HepG2 (cell line): ENCODE results near the gene MTTP. TPM values are rescaled to one million over a fixed set of nuclear protein-coding genes. Genes with fewer than 3 reads are reported as not detected.

Experiments
- ATAC-seq: fragments of 200-7000 bp; cut with Tn5 transposase; 3 replicates; pipeline ENCODE4 v1.9.1; 2020; ENCODE audit warnings: mild to moderate bottlenecking, moderate library complexity
- BruUV-seq: library from RNA; stranded (reverse); fragments of 400-500 nt; replicated peaks from 2 replicates; lab custom pipeline; 2021; lab: Mats Ljungman, UMichigan
- CTCF ChIA-PET: fragments of 300-600 bp; formaldehyde crosslinking; extraction: SDS; loops from one replicate; lab custom pipeline; 2021; ENCODE audit warnings: low total read pairs, inconsistent platforms, low intra/inter-chr PET ratio; lab: Yijun Ruan, JAX
- POLR2A ChIA-PET: fragments of 350-600 bp; sonication (Branson Sonifier 250); formaldehyde crosslinking; loops from one replicate; lab custom pipeline; 2020; ENCODE audit warnings: antibody characterized with exemption, inconsistent platforms; lab: Yijun Ruan, JAX
- DNase-seq: peaks from one replicate; pipeline ENCODE4 v3.0.0-alpha.2; 2015; ENCODE audit warnings: low spot score
- FAIRE-seq: peaks from 3 replicates; lab custom pipeline; 2011; peaks lifted over from hg19 to GRCh38; lab: Jason Lieb, UNC
- H2AFZ ChIP-seq: one replicate; pipeline ENCODE4 v1.6.1; 2011; ENCODE audit warnings: low read length, inconsistent platforms
- H3K27ac ChIP-seq: fragments of 300-600 bp; 3 replicates; pipeline ENCODE4 v1.8.0; 2011; ENCODE audit warnings: mixed run types, mild to moderate bottlenecking, mixed read lengths, low read length, inconsistent platforms; ENCODE audit not compliant: insufficient read depth; ENCODE audit errors: extremely low read length
- H3K27me3 ChIP-seq, 2 experiments: fragments of 200-600 bp in 1 of 2; 2 replicates in 1 of 2; 3 replicates in 1 of 2; pipeline versions ENCODE4 v1.6.0 to v1.8.0; 2011; ENCODE audit warnings: low read length in 2 of 2, mild to moderate bottlenecking in 2 of 2, moderate library complexity in 2 of 2, inconsistent platforms in 1 of 2; ENCODE audit not compliant: insufficient read depth in 2 of 2, control insufficient read depth in 1 of 2
- H3K36me3 ChIP-seq, 2 experiments: fragments of 200-600 bp in 1 of 2; replicated peaks in 1 of 2; 2 replicates in 1 of 2; 3 replicates in 1 of 2; pipeline versions ENCODE4 v1.5.1 to v1.8.0; 2011; ENCODE audit warnings: low read length in 2 of 2, inconsistent platforms in 1 of 2; ENCODE audit not compliant: insufficient read depth in 2 of 2, control insufficient read depth in 1 of 2
- H3K4me1 ChIP-seq: 2 replicates; pipeline ENCODE4 v1.5.1; 2012; ENCODE audit warnings: low read length, inconsistent platforms; ENCODE audit not compliant: insufficient read depth
- H3K4me2 ChIP-seq: 2 replicates; pipeline ENCODE4 v1.6.0; 2011; ENCODE audit warnings: low read depth, low read length, inconsistent platforms
- H3K4me3 ChIP-seq, 3 experiments: fragments of 200-600 bp in 1 of 3; sonication (generic), shearing (Covaris generic) in 1 of 3; replicated peaks in 1 of 3; 2 replicates each; pipeline ENCODE4 v1.5.1; 2011 to 2016; ENCODE audit warnings: low read length in 3 of 3, inconsistent platforms in 2 of 3, low read depth in 2 of 3, mild to moderate bottlenecking in 2 of 3, control low read depth in 1 of 3, mixed read lengths in 1 of 3; ENCODE audit not compliant: insufficient read depth in 1 of 3
- H3K79me2 ChIP-seq: one replicate; pipeline ENCODE4 v1.6.1; 2011; ENCODE audit warnings: low read length, inconsistent platforms; ENCODE audit not compliant: insufficient read depth
- H3K9ac ChIP-seq: 2 replicates; pipeline ENCODE4 v1.6.0; 2011; ENCODE audit warnings: mild to moderate bottlenecking, low read depth, low read length, inconsistent platforms; ENCODE audit not compliant: insufficient read depth
- H3K9me3 ChIP-seq: 2 replicates; pipeline ENCODE4 v1.5.1; 2012; ENCODE audit warnings: mild to moderate bottlenecking, low read length
- H4K20me1 ChIP-seq: 2 replicates; pipeline ENCODE4 v1.6.0; 2011; ENCODE audit warnings: inconsistent platforms, mild to moderate bottlenecking, low read length, moderate library complexity; ENCODE audit not compliant: insufficient read depth
- CENPBD1 ChIP-seq: sonication (generic); formaldehyde crosslinking; IDR thresholded peaks from 2 replicates; pipeline ENCODE4 v1.8.0; 2022; ENCODE audit warnings: missing genetic modification reagents, low read depth, mild to moderate bottlenecking, borderline replicate concordance
- E2F2 ChIP-seq: sonication (generic); formaldehyde crosslinking; IDR thresholded peaks from 2 replicates; pipeline ENCODE4 v1.4.0; 2020; ENCODE audit warnings: missing genetic modification reagents, borderline replicate concordance
- HDAC2 ChIP-seq: sonication (generic); formaldehyde crosslinking; IDR thresholded peaks from 2 replicates; pipeline ENCODE4 v1.4.0; 2020; ENCODE audit warnings: missing genetic modification reagents
- SYNCRIP ChIP-seq: fragments of 200-400 bp; formaldehyde crosslinking; IDR thresholded peaks from 2 replicates; pipeline ENCODE4 v1.6.1; 2018; ENCODE audit warnings: mild to moderate bottlenecking, low read depth, low read length; ENCODE audit not compliant: insufficient read depth
- THRA ChIP-seq: sonication (generic); formaldehyde crosslinking; IDR thresholded peaks from 2 replicates; pipeline ENCODE4 v1.4.0; 2020; ENCODE audit warnings: missing genetic modification reagents, borderline replicate concordance
- ZFP36L1 ChIP-seq: sonication (generic); formaldehyde crosslinking; IDR thresholded peaks from 2 replicates; pipeline ENCODE4 v1.8.0; 2022; ENCODE audit warnings: mild to moderate bottlenecking, missing genetic modification reagents, moderate library complexity
- ZNF446 ChIP-seq: sonication (generic); formaldehyde crosslinking; IDR thresholded peaks from 2 replicates; pipeline ENCODE4 v1.5.0; 2020; ENCODE audit warnings: mild to moderate bottlenecking, missing genetic modification reagents
- in situ Hi-C: cut with HindIII; loops from 2 replicates; pipeline ENCODE4 v1.10.0; 2017; ENCODE audit warnings: low pct_unique_long_range_greater_than_20kb; ENCODE audit not compliant: extremely low pct_ligation_motif_present
- intact Hi-C: fragments of 100-400 bp; cut with micrococcal nuclease; formaldehyde crosslinking; loops from one replicate; pipeline ENCODE4 v1.10.0; 2022; ENCODE audit not compliant: unreplicated experiment
- polyA plus RNA-seq, 8 experiments: library from polyadenylated mRNA; depleted of rRNA in 3 of 8; stranded (reverse) in 7 of 8; unstranded in 1 of 8; fragments of >200 nt; fragmentation: Illumina TruSeq in 4 of 8; extraction: Trizol in 4 of 8; gene quantifications; 2 replicates each; pipeline versions ENCODE4 v1.2.1 to v1.2.3, GENCODE V29; 2011 to 2016; ENCODE audit warnings: low read depth in 4 of 8, missing spikeins in 1 of 8, mixed read lengths in 1 of 8; ENCODE audit not compliant: insufficient read depth in 1 of 8
- total RNA-seq, 5 experiments: library from RNA; depleted of rRNA; stranded (reverse); fragments of >200 nt; fragmentation: Illumina TruSeq; extraction: Trizol; gene quantifications; 2 replicates each; pipeline ENCODE4 v1.2.3, GENCODE V29; 2016; ENCODE audit warnings: low read depth in 1 of 5

Gene MTTP
- total and polyA plus RNA-seq, 2 of the 13 experiments (the other 11 are each of a cell fraction or from before 2014, with no cell fraction given) = 84.7 to 102 TPM

- no peaks in the 10 kb centered on the region for H3K27me3 ChIP-seq
- DNase-seq = no peak
Observed at GRCh38 chr4:99564921-99565320, 9.7 kb upstream of the MTTP start.

More at GRCh38 chr4:99564921-99565320, 9.7 kb upstream of the MTTP start:
- Histone ChIP-seq H3K36me3 (no peaks in the 10 kb centered on the region), H3K9ac (no peak overlapping the region), H2AFZ (no peak overlapping the region), H4K20me1 (no peaks in the 10 kb centered on the region), H3K4me2 (no peak overlapping the region), H3K27ac (no peak overlapping the region), H3K79me2 (no peaks in the 10 kb centered on the region), H3K9me3 (no peaks in the 10 kb centered on the region), H3K4me1 (peaks cover 7% of the 10 kb centered on the region; the same call in 1 of the 2 replicates), H3K4me3 (no peak overlapping the region)
- no peak for ATAC-seq
- no peak for FAIRE-seq
- ChIA-PET CTCF (no interaction called here), POLR2A (no interaction called here)
- in situ Hi-C loops (loop anchor here (5.0 to 10.0 kb wide), 3 partner anchors 242 to 382 kb away; partner anchors contain the start of gene DNAJB14), intact Hi-C loops (loop anchor here (1.0 to 5.0 kb wide), 2 partner anchors 9 to 157 kb away; partner anchors contain the start of gene MTTP)
- no TSS peak for BruUV-seq
- TF ChIP-seq E2F2 (CRISPR knock-in tag) (no peak), SYNCRIP (no peak), HDAC2 (CRISPR knock-in tag) (no peak), ZNF446 (no peak), THRA (CRISPR knock-in tag) (no peak), CENPBD1 (CRISPR knock-in tag) (no peak), ZFP36L1 (no peak)
